Urinary bladder (tissue), 4 donors: Measurements from ENCODE around the gene CD2BP2. TPM values are rescaled to one million over a fixed set of nuclear protein-coding genes. Genes with fewer than 3 reads are reported as not detected.
"Not testable (repeated sequence)": the region's sequence is repeated elsewhere in the genome, so short reads cannot be mapped to it uniquely, and the experiment has no call there.

Source experiments
- DNase-seq: peaks from one replicate; pipeline ENCODE4 v3.0.0-alpha.2; 2015; ENCODE audit errors: extremely low spot score
- H3K27ac ChIP-seq: one replicate; pipeline ENCODE4 v1.5.1; 2013; ENCODE audit warnings: low read depth, mild to moderate bottlenecking, moderate library complexity
- H3K36me3 ChIP-seq: one replicate; pipeline ENCODE4 v1.6.1; 2013; ENCODE audit warnings: mild to moderate bottlenecking, moderate library complexity; ENCODE audit not compliant: insufficient read depth
- H3K4me1 ChIP-seq: one replicate; pipeline ENCODE4 v1.6.1; 2013; ENCODE audit warnings: mild to moderate bottlenecking, moderate library complexity; ENCODE audit not compliant: insufficient read depth
- H3K4me3 ChIP-seq: one replicate; pipeline ENCODE4 v1.5.1; 2013; ENCODE audit warnings: low read depth, low read length
- WGBS: extraction: QIAGEN DNeasy Blood & Tissue Kit; methylation state at CpG from one replicate; pipeline ENCODE4 v1.1.7; 2013; 5-methylcytosine and 5-hydroxymethylcytosine counted together
- polyA plus RNA-seq: library from polyadenylated mRNA; stranded (reverse); fragments of 200-250 nt; gene quantifications from one replicate; pipeline ENCODE4 v1.2.3, GENCODE V29; 2013
- total RNA-seq: library from RNA; depleted of rRNA; stranded (reverse); fragments of >200 nt; gene quantifications from one replicate; pipeline ENCODE4 v1.2.3, GENCODE V29; 2014
- donor health status: healthy with polysubstance abuse.
- donor health status: healthy.

Gene CD2BP2
- total RNA-seq: 20.0 TPM
- polyA plus RNA-seq: 50.2 TPM

DNA sequence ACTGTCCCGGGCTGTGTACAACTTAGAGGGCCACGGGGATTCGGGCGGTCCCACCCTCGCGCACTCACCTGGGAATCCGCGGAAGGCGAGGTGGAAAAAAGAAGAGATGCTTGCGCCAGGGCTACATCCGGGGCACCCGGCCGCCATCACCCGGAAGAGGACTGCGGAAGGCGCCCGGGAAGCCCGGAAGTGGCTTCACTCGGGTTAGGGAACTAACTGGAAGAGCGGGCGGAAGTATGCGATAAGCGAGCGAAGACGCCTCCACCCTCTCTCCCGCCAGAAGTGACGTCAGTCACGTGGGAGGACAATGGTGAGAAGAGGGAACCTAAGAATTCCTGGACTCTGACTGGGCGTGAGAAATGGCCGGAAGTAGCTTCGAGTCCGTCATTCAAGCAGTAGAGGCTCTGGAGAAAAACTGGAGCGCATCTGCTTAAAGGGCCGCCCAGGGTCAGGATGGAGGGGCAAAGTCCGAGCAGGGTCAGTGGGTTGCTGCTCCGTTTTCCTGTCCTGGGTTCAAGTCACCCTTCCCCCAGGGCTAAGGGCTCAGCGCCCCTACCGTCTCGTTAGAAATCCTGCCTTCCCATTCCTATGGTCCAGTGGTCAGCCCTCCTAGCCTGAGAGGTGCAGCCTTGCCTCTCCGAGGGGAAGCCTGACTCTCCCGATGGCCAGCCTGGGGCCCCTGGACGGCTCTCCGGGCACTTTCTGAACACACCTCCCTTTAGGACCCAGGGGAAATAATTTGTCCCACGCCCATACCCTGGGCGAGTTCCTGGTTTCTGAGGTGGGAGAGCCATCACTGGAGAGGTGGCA is at the start of gene CD2BP2:
CD2BP2 (minus strand) TSS at position 165 of the 810 bp plus-strand sequence. CDS start 627 bp downstream, outside the sequence.
- peak within 1 kb of the TSS; percentile 75 for H3K4me3 ChIP-seq
- under 1% methylated on average over 45 of the region's 45 CpGs for WGBS
- no peaks in the 10 kb centered on the region for H3K4me1 ChIP-seq
- peaks cover 2% of the 10 kb centered on the region for H3K36me3 ChIP-seq
- peak within 1 kb of the TSS; percentile 97 for H3K27ac ChIP-seq
- DNase-seq: peak; percentile 97

GRCh38 chr16:30401768-30402425 is 46.8 kb upstream of the CD2BP2 start:
- Histone ChIP-seq H3K27ac (no peak overlapping the region), H3K4me3 (no peak overlapping the region), H3K4me1 (no peaks in the 10 kb centered on the region), H3K36me3 (no peaks in the 10 kb centered on the region)
- DNase-seq: no peak
- 75% methylated on average over 8 of the region's 8 CpGs for WGBS

GRCh38 chr16:30399435-30400186 is 44.5 kb upstream of the CD2BP2 start:
- Histone ChIP-seq H3K36me3 (no peaks in the 10 kb centered on the region), H3K4me1 (no peaks in the 10 kb centered on the region), H3K4me3 (peak overlapping the region; percentile 58), H3K27ac (peak overlapping the region; percentile 63)
- WGBS: 10% methylated on average over 12 of the region's 12 CpGs
- no peak for DNase-seq

GRCh38 chr16:30398661-30399434 is 43.7 kb upstream of the CD2BP2 start:
- no peaks in the 10 kb centered on the region for H3K4me1 ChIP-seq
- no peak for DNase-seq
- 81% methylated on average over 23 of the region's 23 CpGs for WGBS
- H3K27ac ChIP-seq: no peak overlapping the region
- H3K4me3 ChIP-seq: no peak overlapping the region
- no peaks in the 10 kb centered on the region for H3K36me3 ChIP-seq

DNA sequence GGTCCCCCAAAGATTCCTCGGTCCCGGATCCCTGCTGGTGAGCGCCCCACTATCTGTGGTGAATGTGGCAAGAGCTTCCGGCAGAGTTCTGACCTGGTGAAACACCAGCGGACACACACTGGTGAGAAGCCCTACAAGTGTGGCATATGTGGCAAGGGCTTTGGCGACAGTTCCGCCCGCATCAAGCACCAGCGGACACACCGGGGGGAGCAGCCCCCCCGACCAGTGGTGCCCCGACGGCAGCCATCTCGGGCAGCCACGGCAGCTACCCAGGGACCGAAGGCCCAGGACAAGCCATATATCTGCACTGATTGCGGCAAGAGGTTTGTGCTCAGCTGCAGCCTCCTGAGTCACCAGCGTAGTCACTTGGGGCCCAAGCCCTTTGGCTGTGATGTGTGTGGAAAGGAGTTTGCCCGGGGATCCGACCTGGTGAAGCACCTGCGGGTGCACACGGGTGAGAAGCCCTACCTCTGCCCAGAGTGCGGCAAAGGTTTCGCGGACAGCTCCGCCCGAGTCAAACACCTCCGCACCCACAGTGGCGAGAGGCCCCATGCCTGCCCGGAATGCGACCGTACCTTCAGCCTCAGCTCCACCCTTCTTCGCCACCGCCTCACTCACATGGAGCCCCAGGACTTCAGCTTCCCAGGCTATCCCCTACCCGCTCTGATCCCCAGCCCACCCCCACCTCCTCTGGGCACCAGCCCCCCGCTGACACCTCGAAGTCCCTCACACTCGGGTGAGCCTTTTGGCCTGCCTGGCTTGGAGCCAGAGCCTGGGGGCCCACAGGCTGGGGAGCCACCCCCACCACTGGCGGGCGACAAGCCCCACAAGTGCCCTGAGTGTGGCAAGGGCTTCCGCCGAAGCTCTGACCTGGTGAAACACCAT is 42.9 kb upstream of the CD2BP2 start:
- Histone ChIP-seq H3K27ac (no peak overlapping the region), H3K36me3 (no peaks in the 10 kb centered on the region), H3K4me1 (no peaks in the 10 kb centered on the region), H3K4me3 (no peak overlapping the region)
- 92% methylated on average over 42 of the region's 42 CpGs for WGBS
- DNase-seq: no peak

- Histone ChIP-seq H3K36me3 (no peaks in the 10 kb centered on the region), H3K27ac (no peak overlapping the region), H3K4me3 (no peak overlapping the region), H3K4me1 (no peaks in the 10 kb centered on the region)
- DNase-seq: no peak
- 69% methylated on average over 4 of the region's 4 CpGs for WGBS
Measured at GRCh38 chr16:30397056-30397455, 41.9 kb upstream of the CD2BP2 start.

DNA sequence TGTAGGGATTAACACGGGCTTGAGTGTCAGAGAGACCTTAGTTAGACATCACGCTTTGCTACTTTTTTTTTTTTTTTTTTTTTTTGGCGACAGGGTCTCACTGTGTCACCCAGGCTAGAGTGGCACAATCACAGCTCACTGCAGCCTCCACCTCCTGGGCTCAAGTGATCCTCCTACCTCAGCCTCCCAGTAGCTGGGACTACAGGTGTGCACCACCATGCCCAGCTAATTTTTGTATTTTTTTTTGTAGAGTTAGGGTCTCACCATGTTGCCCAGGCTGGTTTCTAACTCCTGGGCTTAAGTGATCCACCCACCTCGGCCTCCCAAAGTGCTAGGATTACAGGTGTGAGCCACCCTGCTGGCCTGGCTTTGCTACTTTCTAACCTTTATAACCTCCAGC is 41.5 kb upstream of the CD2BP2 start:
- WGBS: 76% methylated on average over 4 of the region's 4 CpGs
- not testable (repeated sequence) for H3K27ac ChIP-seq, H3K36me3 ChIP-seq, DNase-seq, H3K4me3 ChIP-seq, H3K4me1 ChIP-seq

- H3K4me1 ChIP-seq: no peaks in the 10 kb centered on the region
- no peaks in the 10 kb centered on the region for H3K36me3 ChIP-seq
- peak overlapping the region; percentile 97 for H3K4me3 ChIP-seq
- DNase-seq: no peak
- H3K27ac ChIP-seq: no peak overlapping the region
- WGBS: 12% methylated on average over 13 of the region's 13 CpGs
Measured at GRCh38 chr16:30395992-30396585, 41.0 kb upstream of the CD2BP2 start.

DNA sequence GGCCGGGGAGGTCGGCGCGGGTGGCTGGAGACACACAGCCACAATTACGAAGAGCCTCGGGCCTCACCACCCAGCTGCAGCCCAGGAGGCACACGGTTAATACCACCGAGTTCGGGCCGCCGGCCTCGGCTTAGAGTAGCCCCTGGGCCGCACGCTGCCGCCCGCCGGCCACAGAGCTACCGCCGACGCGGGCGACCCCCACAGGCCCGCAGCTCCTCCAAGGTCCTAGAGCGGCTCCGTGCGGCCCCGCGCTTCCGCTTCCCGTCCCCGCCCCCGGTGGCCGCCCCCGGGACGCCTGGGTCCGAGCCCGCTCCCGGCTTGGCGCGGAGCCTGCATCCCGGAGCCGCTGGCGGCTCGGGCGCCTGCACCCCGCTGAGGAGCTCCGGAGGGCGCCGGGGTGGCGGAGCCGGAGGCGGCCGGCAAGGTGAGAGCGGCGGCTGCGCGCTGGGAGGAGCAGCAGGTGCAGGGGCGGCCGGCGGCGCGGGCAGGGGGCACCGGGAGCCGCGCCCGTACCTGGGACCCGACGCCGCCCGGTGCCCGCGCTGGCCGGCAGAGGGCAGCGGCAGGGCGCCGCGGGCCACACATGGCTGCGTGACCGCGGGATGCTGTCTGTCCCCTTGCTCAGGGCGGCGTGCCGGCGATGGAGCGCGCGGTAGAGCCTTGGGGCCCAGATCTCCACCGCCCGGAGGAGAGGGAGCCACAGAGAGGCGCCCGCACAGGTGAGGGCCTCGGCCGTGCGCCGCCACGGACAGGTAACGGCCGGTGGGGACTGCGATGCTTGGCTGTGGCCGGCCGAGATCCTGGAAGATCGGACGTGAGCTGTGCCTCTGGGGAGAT is 40.3 kb upstream of the CD2BP2 start, which contains the start of gene ZNF48:
ZNF48 (plus strand) TSS at position 266 of the 837 bp plus-strand sequence; CDS start at position 641, 375 bp downstream.
- WGBS: under 1% methylated on average over 103 of the region's 103 CpGs
- DNase-seq: no peak
- Histone ChIP-seq H3K36me3 (no peaks in the 10 kb centered on the region), H3K27ac (peak within 1 kb of the TSS; percentile 42), H3K4me1 (no peaks in the 10 kb centered on the region), H3K4me3 (peak within 1 kb of the TSS; percentile 97)

DNA sequence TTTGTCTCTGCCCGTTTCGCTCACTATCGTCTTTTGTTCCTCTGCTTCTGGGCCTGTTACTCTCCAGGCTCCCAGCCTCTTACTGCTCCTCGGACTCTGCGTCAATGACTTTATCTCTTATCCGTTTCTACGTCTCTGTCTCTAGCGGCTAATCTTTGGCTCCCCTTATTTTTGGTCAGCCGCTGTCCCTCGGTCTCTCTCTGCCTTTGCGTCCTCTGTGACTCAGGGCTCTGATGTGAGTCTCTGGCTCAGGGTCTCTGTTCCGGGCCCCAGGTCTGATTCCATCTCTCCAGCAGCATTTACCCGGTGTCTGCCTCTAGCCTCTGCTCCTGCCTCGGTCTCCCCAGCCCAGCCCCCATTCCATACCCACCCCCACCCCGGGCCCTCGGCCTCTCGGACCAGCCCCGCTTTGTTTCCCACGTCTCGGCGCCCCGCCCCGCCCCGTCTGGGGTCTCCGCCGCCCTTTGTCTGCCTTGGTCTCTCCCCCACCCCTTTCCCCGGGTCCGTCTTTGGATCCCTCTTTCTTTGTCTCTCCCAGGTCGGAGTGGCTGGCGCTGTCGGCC is 39.6 kb upstream of the CD2BP2 start:
- WGBS: 5% methylated on average over 31 of the region's 31 CpGs
- H3K4me3 ChIP-seq: peak overlapping the region; percentile 97
- H3K27ac ChIP-seq: peak overlapping the region; percentile 42
- no peak for DNase-seq
- H3K36me3 ChIP-seq: no peaks in the 10 kb centered on the region
- no peaks in the 10 kb centered on the region for H3K4me1 ChIP-seq

GRCh38 chr16:30383521-30383920 is 28.4 kb upstream of the CD2BP2 start:
- H3K4me3 ChIP-seq: no peak overlapping the region
- DNase-seq: no peak
- H3K36me3 ChIP-seq: no peaks in the 10 kb centered on the region
- peaks cover 2% of the 10 kb centered on the region for H3K4me1 ChIP-seq
- H3K27ac ChIP-seq: no peak overlapping the region
- WGBS: 18% methylated on average over 2 of the region's 2 CpGs
